A673 (cell line): ENCODE data around the gene SLC7A1.

ENCODE experiments used
- CTCF ChIP-seq: fragments of 300-800, 200-600 bp; sonication (generic); conservative IDR thresholded peaks from 2 replicates; pipeline ENCODE4 v1.5.1; 2017; ENCODE audit warnings: low read depth, mild to moderate bottlenecking, antibody characterized with exemption, low read length, moderate library complexity, mixed read lengths
- EZH2 ChIP-seq: fragments of 200-600 bp; sonication (generic); IDR thresholded peaks from 2 replicates; pipeline ENCODE4 v1.6.1; 2017; ENCODE audit warnings: borderline replicate concordance, low read depth, mild to moderate bottlenecking, mixed read lengths, antibody characterized with exemption, low read length; ENCODE audit not compliant: poor library complexity, severe bottlenecking

GRCh38 chr13:29562786-29563438, 32.6 kb downstream of the SLC7A1 start:
- TF ChIP-seq EZH2 (no peak), CTCF (no peak)
